GM19043 (cell line): Measurements from ENCODE around the gene TMPRSS11A.

Experiments
- ATAC-seq: cut with Tn5 transposase; IDR thresholded peaks from one replicate; pipeline ENCODE4 v1.9.1; 2021; ENCODE audit warnings: low read depth; ENCODE audit not compliant: unreplicated experiment

The TMPRSS11A gene

DNA sequence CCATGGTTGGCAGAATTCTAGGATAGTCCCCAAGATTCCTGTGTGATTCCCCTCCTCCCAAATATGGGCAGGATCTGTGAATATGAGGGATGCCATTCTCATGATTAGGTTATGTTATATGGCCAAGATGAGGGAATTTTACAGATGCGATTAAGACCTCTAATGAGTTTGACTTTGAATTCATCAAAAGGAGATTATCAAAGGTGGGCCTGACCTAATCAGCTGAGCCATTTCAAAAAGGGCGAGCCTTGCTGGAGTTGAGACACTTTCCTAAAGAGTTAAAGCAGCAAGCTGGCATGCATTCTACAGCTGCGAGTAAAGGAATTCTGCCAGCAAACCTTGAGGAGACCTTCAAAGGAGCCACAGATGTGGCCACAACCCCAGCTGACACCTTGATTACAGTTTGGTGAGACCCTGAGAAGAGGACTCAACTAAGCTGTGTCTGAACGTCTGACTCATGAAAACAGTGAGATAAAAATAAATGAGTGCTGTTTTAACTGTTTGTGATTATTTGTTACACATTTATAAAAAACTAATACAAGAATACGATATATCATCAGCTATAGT, 47.8 kb downstream of the TMPRSS11A start:
- no peak for ATAC-seq

GRCh38 chr4:67912080-67912479, 51.2 kb downstream of the TMPRSS11A start:
- ATAC-seq: no peak

DNA sequence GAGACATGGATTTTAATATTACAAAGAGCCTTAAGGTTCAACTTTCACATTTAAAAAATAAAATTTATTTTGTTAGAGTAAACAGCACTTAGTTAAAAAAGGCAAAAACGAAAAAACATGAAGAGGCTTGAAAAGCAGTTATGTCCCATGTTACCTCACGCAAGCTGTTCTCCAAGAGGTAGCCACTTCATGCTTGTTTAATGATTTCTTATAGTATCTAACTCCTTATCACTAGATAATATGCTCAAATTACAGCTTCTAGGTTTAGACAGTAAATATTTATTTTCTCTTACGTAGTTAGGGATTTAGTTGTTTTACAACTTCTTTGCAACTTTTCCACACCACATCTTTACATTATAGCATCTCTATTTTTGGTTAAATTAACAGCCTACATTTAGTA, 51.7 kb downstream of the TMPRSS11A start:
- no peak for ATAC-seq

DNA sequence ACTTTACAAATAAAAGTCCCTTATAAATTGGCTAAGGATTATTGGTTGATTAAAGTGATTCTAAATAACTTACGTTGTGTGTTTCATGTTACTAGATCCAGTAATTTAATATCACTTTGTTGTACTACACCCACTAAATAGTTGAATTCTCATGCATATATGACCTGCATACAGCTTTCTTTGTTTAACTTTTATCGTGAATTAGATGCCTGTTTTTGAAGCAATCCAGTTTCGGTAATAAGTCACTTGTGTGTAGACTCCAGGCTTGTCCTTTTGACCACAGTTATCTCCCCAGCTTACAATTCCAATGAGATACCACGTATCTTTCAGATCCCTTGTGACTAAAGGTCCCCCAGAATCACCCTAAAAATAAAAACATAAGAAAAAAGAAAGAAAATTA, 52.2 kb downstream of the TMPRSS11A start:
- ATAC-seq: no peak

- no peak for ATAC-seq
Measured at GRCh38 chr4:67910585-67910905, 52.7 kb downstream of the TMPRSS11A start.

- ATAC-seq: no peak
Measured at GRCh38 chr4:67909905-67910584, 53.2 kb downstream of the TMPRSS11A start.

DNA sequence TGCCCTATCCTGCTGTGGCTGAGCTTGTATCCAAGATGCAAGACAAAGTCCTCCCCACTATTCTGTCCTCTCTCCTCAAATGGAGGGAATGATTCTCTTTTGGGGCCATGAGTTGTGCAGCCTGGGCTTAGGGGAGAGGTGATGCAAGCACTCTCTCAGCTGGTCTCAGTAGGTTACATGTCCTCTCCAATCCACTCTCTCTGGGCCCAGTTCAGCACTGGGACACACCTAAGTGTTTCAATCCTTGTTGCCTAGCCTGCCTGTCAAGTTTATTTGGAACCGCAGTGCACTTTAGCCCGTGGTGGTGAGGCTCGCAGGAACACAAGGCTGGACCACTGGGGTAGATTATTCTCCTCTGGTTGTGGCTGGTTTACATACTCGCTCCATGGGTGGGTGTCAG, 55.6 kb downstream of the TMPRSS11A start:
- no peak for ATAC-seq

- ATAC-seq: no peak
Measured at GRCh38 chr4:67899096-67899495, 64.2 kb downstream of the TMPRSS11A start.

- ATAC-seq: no peak
Measured at GRCh38 chr4:67897686-67898085, 65.6 kb downstream of the TMPRSS11A start.

- no peak for ATAC-seq
Measured at GRCh38 chr4:67896421-67897065, 66.8 kb downstream of the TMPRSS11A start.

DNA sequence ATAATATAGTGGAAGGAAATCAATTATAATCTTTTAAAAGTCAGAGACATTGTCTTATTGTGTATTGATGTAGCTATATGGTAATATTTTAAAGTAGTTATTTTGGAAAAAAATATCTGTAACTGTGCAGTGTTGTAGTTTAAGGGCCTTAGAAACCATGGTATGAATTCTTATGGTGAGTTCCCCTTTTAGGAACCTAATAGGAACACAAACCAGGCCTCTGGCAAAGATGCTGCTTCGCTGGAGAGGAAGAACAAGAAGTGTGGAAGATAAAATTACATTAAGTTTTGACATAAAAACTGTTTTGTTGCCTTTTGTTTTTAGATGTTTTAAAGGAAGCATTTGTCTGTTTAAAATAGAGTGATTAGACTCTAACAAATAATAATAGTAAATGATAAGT, 68.6 kb downstream of the TMPRSS11A start:
- no peak for ATAC-seq

- no peak for ATAC-seq
Measured at GRCh38 chr4:67892905-67893304, 70.4 kb downstream of the TMPRSS11A start.

DNA sequence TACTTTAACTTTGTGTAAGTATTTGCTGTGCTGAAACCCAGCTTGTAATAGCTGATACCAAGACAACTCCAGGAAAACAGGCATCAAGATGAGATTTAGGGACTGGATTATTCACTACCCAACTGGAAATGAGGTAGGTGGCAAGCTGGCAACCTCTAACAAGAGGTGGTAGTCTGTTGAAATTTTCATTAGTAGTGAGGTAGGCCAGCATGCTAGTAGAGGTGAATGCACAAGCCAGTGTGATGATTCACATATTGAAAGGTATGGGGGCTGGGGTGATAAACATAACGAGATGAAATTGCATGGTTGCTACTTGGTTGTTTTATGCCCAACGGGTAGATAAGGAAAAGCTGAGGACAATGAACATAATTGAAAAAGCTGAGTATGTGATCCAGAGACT, 71.0 kb downstream of the TMPRSS11A start:
- ATAC-seq: no peak

GRCh38 chr4:67891645-67892044, 71.6 kb downstream of the TMPRSS11A start:
- ATAC-seq: no peak

DNA sequence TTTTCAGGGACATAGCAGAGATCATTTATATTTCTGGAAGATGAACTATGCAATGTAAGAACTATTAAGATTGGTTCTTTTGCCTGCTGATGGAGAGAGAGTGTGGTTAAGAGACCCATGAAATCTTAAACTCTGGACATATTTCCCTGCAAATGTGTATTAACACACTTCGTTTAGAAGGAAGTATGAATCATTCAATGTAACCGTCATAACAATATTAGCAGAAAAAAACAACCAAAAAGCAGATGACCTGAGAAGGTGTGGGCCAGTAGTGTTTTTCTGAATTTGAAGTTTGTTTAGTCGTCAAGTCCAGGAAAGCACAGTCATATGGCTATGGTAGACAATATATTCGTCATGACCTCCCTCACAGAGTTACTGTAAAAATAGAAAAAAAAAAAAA, 77.0 kb downstream of the TMPRSS11A start:
- no peak for ATAC-seq

GRCh38 chr4:67885762-67886161, 77.5 kb downstream of the TMPRSS11A start:
- no peak for ATAC-seq

DNA sequence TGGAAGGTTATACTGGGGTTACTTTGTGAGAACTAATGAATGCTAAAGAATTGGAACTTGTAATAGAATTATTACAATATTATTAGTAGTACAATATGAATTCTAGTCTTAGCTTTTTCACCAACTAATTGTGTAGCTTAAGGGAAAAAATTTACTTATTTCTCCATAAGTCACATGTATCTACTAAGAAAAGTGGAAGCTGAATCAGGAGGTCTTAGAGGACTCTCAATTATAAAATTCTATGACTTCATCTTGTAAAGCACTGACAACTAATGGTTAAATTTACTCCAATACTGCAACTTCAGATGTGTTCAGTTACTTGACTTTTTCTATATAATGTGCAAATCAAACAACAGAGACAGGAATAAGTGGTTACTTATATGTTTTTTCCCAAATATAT, 78.6 kb downstream of the TMPRSS11A start:
- ATAC-seq: no peak

- no peak for ATAC-seq
Measured at GRCh38 chr4:67883902-67884301, 79.4 kb downstream of the TMPRSS11A start, which contains the start of gene TMPRSS11D. Gene TMPRSS11D, minus strand, starts transcription at chr4:67884002. Its CDS starts 69 bp downstream, at chr4:67883933.

DNA sequence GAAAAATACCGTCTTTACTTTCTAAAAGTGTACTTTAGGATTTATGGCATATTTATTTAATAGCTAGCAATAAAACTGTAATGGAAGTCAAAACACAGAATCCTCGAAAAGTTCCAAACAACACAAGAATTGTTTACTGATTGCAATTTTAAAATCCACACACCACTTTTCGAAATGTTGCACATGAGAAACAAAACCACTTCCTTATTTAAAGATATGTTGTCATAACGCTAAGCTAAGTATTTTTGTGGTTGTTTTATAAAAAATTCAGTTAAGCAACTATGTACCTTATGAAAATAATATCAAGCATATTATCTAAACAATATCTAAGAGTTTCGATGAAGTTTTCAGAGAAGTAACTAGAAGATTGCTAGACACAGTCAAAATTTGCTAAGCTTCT, 79.8 kb downstream of the TMPRSS11A start:
- no peak for ATAC-seq

- ATAC-seq: no peak
Measured at GRCh38 chr4:67880866-67881610, 82.3 kb downstream of the TMPRSS11A start.

GRCh38 chr4:67879486-67879885, 83.8 kb downstream of the TMPRSS11A start:
- ATAC-seq: no peak
